NCI-H1694 treated with DMSO at 0.1 percent for 48 hours (cell line): ENCODE results near the gene SPSB4.
"Not testable (repeated sequence)": the region's sequence is repeated elsewhere in the genome, so short reads cannot be mapped to it uniquely, and the experiment has no call there.

Source experiments
- DNase-seq: peaks from one replicate; lab custom pipeline; 2025; lab: John Stamatoyannopoulos, UW

The SPSB4 gene

GRCh38 chr3:141050576-141051442 lies at the start of gene SPSB4:
TSS of gene SPSB4 (plus strand) at chr3:141051347. CDS start at chr3:141066105, 14,758 bp downstream.
- peak; percentile 66 for DNase-seq

GRCh38 chr3:141006344-141006743 lies 44.8 kb upstream of the SPSB4 start:
- DNase-seq = no peak

- no peak for DNase-seq
These were observed 41.7 kb upstream of the SPSB4 start for GRCh38 chr3:141009496-141009895.

- peak; percentile 80 for DNase-seq
These were observed 39.7 kb upstream of the SPSB4 start for GRCh38 chr3:141011232-141011996.

GRCh38 chr3:141011997-141012262 lies 39.2 kb upstream of the SPSB4 start:
- DNase-seq = no peak

- no peak for DNase-seq
These were observed 38.6 kb upstream of the SPSB4 start for GRCh38 chr3:141012571-141012970.

GRCh38 chr3:141015481-141015880 lies 35.7 kb upstream of the SPSB4 start:
- no peak for DNase-seq

GRCh38 chr3:141017366-141018322 lies 33.5 kb upstream of the SPSB4 start:
- DNase-seq = not testable (repeated sequence)

- DNase-seq = no peak
These were observed 31.9 kb upstream of the SPSB4 start for GRCh38 chr3:141019244-141019643.

- no peak for DNase-seq
These were observed 30.9 kb upstream of the SPSB4 start for GRCh38 chr3:141020143-141020830.

GRCh38 chr3:141021261-141021660 lies 29.9 kb upstream of the SPSB4 start:
- DNase-seq = no peak

- DNase-seq = no peak
These were observed 20.9 kb upstream of the SPSB4 start for GRCh38 chr3:141030296-141030695.

- DNase-seq = no peak
These were observed 11.6 kb upstream of the SPSB4 start for GRCh38 chr3:141039589-141039988.

GRCh38 chr3:141044695-141045641 lies 6.2 kb upstream of the SPSB4 start:
- no peak for DNase-seq

GRCh38 chr3:141045849-141046248 lies 5.3 kb upstream of the SPSB4 start:
- no peak for DNase-seq

GRCh38 chr3:141047168-141047567 lies 4.0 kb upstream of the SPSB4 start:
- no peak for DNase-seq

- peak; percentile 61 for DNase-seq
These were observed 1.5 kb upstream of the SPSB4 start for GRCh38 chr3:141049681-141050080.

GRCh38 chr3:141051443-141052200 lies 475 bp downstream of the SPSB4 start:
- DNase-seq = peak; percentile 41

- DNase-seq = peak; percentile 47
These were observed 1.3 kb downstream of the SPSB4 start for GRCh38 chr3:141052201-141053069.
